Endothelial cell of umbilical vein (primary cell): ENCODE results near the gene TAMALIN. TPM values are rescaled to one million over a fixed set of nuclear protein-coding genes. Genes with fewer than 3 reads are reported as not detected.

Experiments
- BruUV-seq: library from RNA; stranded (reverse); fragments of 400-500 nt; replicated peaks from 2 replicates; lab custom pipeline; 2021; lab: Mats Ljungman, UMichigan
- CTCF ChIA-PET: fragments of 300-600, 350-600 bp; sonication (Branson Sonifier 250); formaldehyde crosslinking; loops from one replicate; lab custom pipeline; 2021; ENCODE audit warnings: antibody characterized with exemption, inconsistent platforms; lab: Charles Lee
- POLR2A ChIA-PET: fragments of 300-600, 350-600 bp; sonication (Branson Sonifier 250); formaldehyde crosslinking; loops from one replicate; lab custom pipeline; 2021; ENCODE audit warnings: antibody characterized with exemption, inconsistent platforms; lab: Charles Lee
- DNase-seq: peaks from one replicate; pipeline ENCODE4 v3.0.0-alpha.2; 2011; ENCODE audit warnings: low read depth, low spot score
- FAIRE-seq: peaks from 2 replicates; lab custom pipeline; 2011; peaks lifted over from hg19 to GRCh38; lab: Jason Lieb, UNC
- H2AFZ ChIP-seq: 2 replicates; pipeline ENCODE4 v1.6.0; 2012; ENCODE audit warnings: low read depth, low read length, control low read depth, inconsistent platforms
- H3K27ac ChIP-seq: 2 replicates; pipeline ENCODE4 v1.5.1; 2011; ENCODE audit warnings: low read depth, mild to moderate bottlenecking, control low read depth, low read length, moderate library complexity; ENCODE audit not compliant: insufficient read depth
- H3K27me3 ChIP-seq, 2 experiments: 2 replicates each; pipeline versions ENCODE4 v1.6.0 to v1.6.1; 2011; ENCODE audit warnings: low read length in 2 of 2, mixed read lengths in 1 of 2; ENCODE audit not compliant: control insufficient read depth in 2 of 2, insufficient read depth in 2 of 2
- H3K36me3 ChIP-seq, 2 experiments: 2 replicates in 1 of 2; 3 replicates in 1 of 2; pipeline ENCODE4 v1.5.1; 2011; ENCODE audit warnings: low read length in 2 of 2, mild to moderate bottlenecking in 1 of 2, moderate library complexity in 1 of 2; ENCODE audit not compliant: control insufficient read depth in 2 of 2, insufficient read depth in 2 of 2; ENCODE audit errors: extremely low read depth in 1 of 2
- H3K4me1 ChIP-seq: 3 replicates; pipeline ENCODE4 v1.5.1; 2011; ENCODE audit warnings: mild to moderate bottlenecking, low read length; ENCODE audit not compliant: control insufficient read depth, insufficient read depth; ENCODE audit errors: extremely low read depth
- H3K4me2 ChIP-seq: 2 replicates; pipeline ENCODE4 v1.6.1; 2011; ENCODE audit warnings: low read length, control low read depth, mixed read lengths; ENCODE audit not compliant: insufficient read depth
- H3K4me3 ChIP-seq, 3 experiments: fragments of 200-600 bp in 1 of 3; sonication (generic), shearing (Covaris generic) in 1 of 3; replicated peaks in 1 of 3; 2 replicates each; pipeline ENCODE4 v1.5.1; 2011 to 2016; ENCODE audit warnings: control low read depth in 3 of 3, low read length in 3 of 3, mild to moderate bottlenecking in 2 of 3, inconsistent platforms in 1 of 3, low read depth in 1 of 3, moderate library complexity in 1 of 3; ENCODE audit not compliant: insufficient read depth in 1 of 3
- H3K79me2 ChIP-seq: 2 replicates; pipeline ENCODE4 v1.6.0; 2012; ENCODE audit warnings: low read length, inconsistent platforms; ENCODE audit not compliant: control insufficient read depth, insufficient read depth
- H3K9ac ChIP-seq: replicated peaks from 2 replicates; pipeline ENCODE3; 2011; ENCODE audit warnings: low read length, control low read depth; ENCODE audit not compliant: insufficient read depth; ENCODE audit errors: extremely low read depth
- H3K9me1 ChIP-seq: replicated peaks from 3 replicates; pipeline ENCODE4 v1.6.0; 2011; ENCODE audit warnings: mild to moderate bottlenecking, low read length; ENCODE audit not compliant: control insufficient read depth, insufficient read depth; ENCODE audit errors: extremely low read depth
- H3K9me3 ChIP-seq: replicated peaks from 2 replicates; pipeline ENCODE4 v1.5.1; 2012; ENCODE audit warnings: low read length, inconsistent platforms; ENCODE audit not compliant: control insufficient read depth, insufficient read depth
- H4K20me1 ChIP-seq: replicated peaks from 2 replicates; pipeline ENCODE3; 2011; ENCODE audit warnings: mild to moderate bottlenecking, low read length; ENCODE audit not compliant: control insufficient read depth, insufficient read depth; ENCODE audit errors: extremely low read depth
- CTCF ChIP-seq, 2 donors: IDR thresholded peaks; 1 replicate in 1 of 2; 2 replicates in 1 of 2; pipeline ENCODE4 v1.5.1; 2011; ENCODE audit warnings: low read length in 2 of 2, mild to moderate bottlenecking in 2 of 2, moderate library complexity in 2 of 2, control low read depth in 1 of 2, inconsistent platforms in 1 of 2, low read depth in 1 of 2; ENCODE audit not compliant: insufficient read depth in 1 of 2; ENCODE audit errors: extremely low read depth in 1 of 2
- EZH2 ChIP-seq: IDR thresholded peaks from 2 replicates; pipeline ENCODE4 v1.6.1; 2012; ENCODE audit warnings: borderline replicate concordance, low read depth, mild to moderate bottlenecking, moderate library complexity, low read length, inconsistent platforms; ENCODE audit not compliant: severe bottlenecking
- FOS ChIP-seq: IDR thresholded peaks from 2 replicates; pipeline ENCODE4 v1.6.1; 2011; ENCODE audit warnings: mild to moderate bottlenecking, low read length, moderate library complexity, borderline replicate concordance; ENCODE audit not compliant: insufficient read depth
- GATA2 ChIP-seq: IDR thresholded peaks from 2 replicates; pipeline ENCODE4 v1.7.0; 2011; ENCODE audit warnings: low read depth, mild to moderate bottlenecking, moderate library complexity, mixed read lengths, low read length; ENCODE audit not compliant: insufficient read length, insufficient read depth
- JUN ChIP-seq: IDR thresholded peaks from 2 replicates; pipeline ENCODE4 v1.6.1; 2011; ENCODE audit warnings: borderline replicate concordance, low read depth; ENCODE audit not compliant: insufficient read length, insufficient read depth
- MAX ChIP-seq: IDR thresholded peaks from 2 replicates; pipeline ENCODE4 v1.6.1; 2011; ENCODE audit not compliant: insufficient read depth, insufficient read length
- MYC ChIP-seq: IDR thresholded peaks from one replicate; pipeline ENCODE4 v1.6.1; 2011; ENCODE audit warnings: mild to moderate bottlenecking, low read depth, low read length
- POLR2A ChIP-seq: IDR thresholded peaks from 2 replicates; pipeline ENCODE4 v1.6.1; 2012; ENCODE audit warnings: low read depth, mild to moderate bottlenecking, control low read depth, low read length
- POLR2AphosphoS5 ChIP-seq: IDR thresholded peaks from 2 replicates; pipeline ENCODE4 v1.6.1; 2012; ENCODE audit warnings: low read depth, mild to moderate bottlenecking, control low read depth, low read length, moderate library complexity; ENCODE audit not compliant: insufficient read depth
- dilution Hi-C: fragments of 300-500 bp; cut with MboI; formaldehyde crosslinking; loops from one replicate; pipeline ENCODE4 v1.15.0; 2019; ENCODE audit warnings: low sequenced_read_pairs; ENCODE audit not compliant: extremely low pct_ligation_motif_present
- intact Hi-C: fragments of 100-400 bp; cut with micrococcal nuclease; formaldehyde crosslinking; loops from one replicate; pipeline ENCODE4 v1.10.0; 2022
- polyA plus RNA-seq, 4 experiments: library from polyadenylated mRNA; depleted of rRNA in 3 of 4; stranded (reverse) in 3 of 4; unstranded in 1 of 4; fragments of >200 nt; gene quantifications; 2 replicates each; pipeline versions ENCODE4 v1.2.1 to v1.2.3, GENCODE V29; 2011 to 2012; ENCODE audit warnings: missing spikeins in 1 of 4
- total RNA-seq: library from RNA; stranded (reverse); gene quantifications from 2 replicates; pipeline ENCODE4 v1.2.3, GENCODE V29; 2021

The TAMALIN gene
- total and polyA plus RNA-seq, 2 donors (not counting 3 experiments of a cell fraction or from before 2014, with no cell fraction given), result 53.3 to 87.5 TPM

GRCh38 chr12:52026263-52026662 lies 19.5 kb downstream of the TAMALIN start:
- TF ChIP-seq POLR2AphosphoS5, result no peak
- no peak for TF ChIP-seq MYC
- TF ChIP-seq MAX, result no peak
- no peak for TF ChIP-seq GATA2
- no peak for TF ChIP-seq POLR2A
- no peak for TF ChIP-seq CTCF (IDR thresholded peaks at IDR 0.05; ENCODE audit: extremely low read depth in 1 of 2, insufficient read depth in 1 of 2, low read depth in 1 of 2, low read length in 2 of 2)
- TF ChIP-seq FOS, result no peak
- no peak for TF ChIP-seq EZH2
- no peak for TF ChIP-seq JUN
- Histone ChIP-seq H3K4me2 (no peak overlapping the region), H3K4me1 (peaks cover 25% of the 10 kb centered on the region), H3K9me3 (no peaks in the 10 kb centered on the region), H3K27ac (no peak overlapping the region), H3K27me3 (no peaks in the 10 kb centered on the region), H4K20me1 (no peaks in the 10 kb centered on the region), H3K9me1 (no peaks in the 10 kb centered on the region), H3K9ac (no peak overlapping the region), H3K36me3 (no peaks in the 10 kb centered on the region), H3K79me2 (no peaks in the 10 kb centered on the region), H3K4me3 (no peak overlapping the region), H2AFZ (no peak overlapping the region)
- intact Hi-C loops (no loop called here), dilution Hi-C loops (no loop called here)
- no TSS peak for BruUV-seq
- POLR2A ChIA-PET, result interaction anchor here (12.4 kb wide), 1 partner anchor 21 kb away, joined by 221 read pairs; the partner anchor contains the start of gene TAMALIN
- no peak for DNase-seq
- CTCF ChIA-PET, result interaction anchor here (0.8 to 13.1 kb wide), 19 partner anchors 8 to 853 kb away, joined by 3 to 946 read pairs (median 23); partner anchors contain the start of genes ATG101, NR4A1, SMIM41 and TAMALIN
- FAIRE-seq, result no peak
